GM19023 (cell line): ENCODE results near the gene AMER2.

ENCODE experiments used
- ATAC-seq: cut with Tn5 transposase; IDR thresholded peaks from one replicate; pipeline ENCODE4 v1.9.1; 2021; ENCODE audit warnings: mild to moderate bottlenecking, moderate library complexity; ENCODE audit not compliant: unreplicated experiment

Gene AMER2

GRCh38 chr13:25153736-25154135, 18.4 kb downstream of the AMER2 start:
- no peak for ATAC-seq

DNA sequence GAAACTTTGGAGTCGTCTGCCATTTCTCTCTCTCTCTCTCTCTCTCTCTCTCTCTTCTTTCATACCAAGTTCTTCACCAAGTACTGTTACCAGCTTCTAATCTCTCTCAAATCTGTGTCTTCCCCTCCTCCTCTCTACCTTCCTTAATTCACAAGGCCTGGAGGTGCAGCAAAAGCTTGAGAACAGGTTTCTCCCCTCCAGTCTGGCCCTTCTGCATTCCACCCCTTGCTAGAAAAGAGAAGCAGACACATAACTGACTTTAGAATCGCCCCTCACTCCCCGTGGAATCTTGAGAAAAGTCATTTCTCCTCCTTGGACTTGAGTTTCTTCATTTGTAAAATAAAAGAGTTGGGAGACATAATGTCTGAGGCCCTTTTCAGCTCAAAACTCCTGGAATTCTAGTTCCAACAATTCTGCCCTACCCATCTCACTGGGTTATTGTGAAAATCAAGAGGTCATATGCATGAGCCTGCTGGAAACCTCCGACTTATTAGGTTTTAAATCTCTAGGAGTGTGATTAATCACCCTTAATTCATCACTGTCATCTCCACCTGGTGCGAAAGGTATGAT, 20.4 kb downstream of the AMER2 start:
- no peak for ATAC-seq

DNA sequence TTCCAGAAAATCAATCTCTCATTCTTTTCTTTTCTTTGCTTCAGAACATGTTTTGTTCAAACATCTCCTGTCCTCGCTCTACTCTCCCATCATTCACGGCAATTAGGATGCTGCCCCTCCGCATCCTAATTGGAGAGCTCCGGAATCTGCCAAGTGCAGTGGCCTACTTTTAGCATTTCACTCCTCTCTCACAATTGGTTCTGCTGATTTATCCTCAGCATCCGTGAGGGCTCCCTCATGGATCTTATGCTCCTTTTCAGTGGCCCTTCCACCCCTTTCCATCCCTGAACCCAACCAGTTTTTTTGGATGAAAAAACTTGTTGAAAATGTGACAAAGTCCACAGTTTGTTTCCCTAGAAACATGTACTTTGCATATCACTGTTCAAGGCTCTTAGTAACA, 22.4 kb downstream of the AMER2 start:
- ATAC-seq: no peak

- no peak for ATAC-seq
These were observed 23.7 kb downstream of the AMER2 start for GRCh38 chr13:25148402-25148771.

DNA sequence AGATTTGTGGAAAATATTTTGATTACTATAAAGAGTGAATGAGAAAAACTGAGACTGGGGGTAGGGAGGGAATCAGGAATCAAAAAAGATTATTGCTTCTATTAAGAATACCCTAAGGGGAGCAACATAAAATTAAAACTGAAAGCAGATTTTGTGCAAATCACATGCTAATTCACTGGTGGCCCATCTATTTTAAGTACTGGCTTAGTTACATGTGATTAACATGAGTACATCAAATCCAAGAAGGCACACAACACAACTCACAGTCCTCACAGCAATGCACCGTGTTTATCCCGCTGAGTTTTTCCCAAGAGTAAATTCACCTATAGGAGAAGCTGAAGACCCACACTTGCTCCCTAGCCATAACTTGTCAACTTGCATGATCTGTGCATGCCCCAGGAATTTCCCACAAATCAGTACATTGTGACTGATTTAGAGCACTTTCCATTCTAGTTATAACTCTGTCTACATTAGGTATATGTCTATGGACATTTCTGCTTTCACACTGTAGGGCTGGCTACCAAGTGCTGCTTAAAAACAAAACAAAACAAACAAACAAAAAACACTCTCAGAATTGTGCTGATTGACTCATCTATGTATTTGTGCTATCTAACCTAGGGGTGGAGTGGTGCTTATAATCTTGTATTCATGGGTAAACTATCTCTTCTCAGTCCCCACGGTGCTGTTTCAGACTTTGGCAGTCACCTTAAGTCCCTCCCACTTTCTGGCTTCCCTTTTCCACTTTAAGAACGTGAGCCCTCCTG, 24.3 kb downstream of the AMER2 start:
- ATAC-seq: peak; percentile 79

DNA sequence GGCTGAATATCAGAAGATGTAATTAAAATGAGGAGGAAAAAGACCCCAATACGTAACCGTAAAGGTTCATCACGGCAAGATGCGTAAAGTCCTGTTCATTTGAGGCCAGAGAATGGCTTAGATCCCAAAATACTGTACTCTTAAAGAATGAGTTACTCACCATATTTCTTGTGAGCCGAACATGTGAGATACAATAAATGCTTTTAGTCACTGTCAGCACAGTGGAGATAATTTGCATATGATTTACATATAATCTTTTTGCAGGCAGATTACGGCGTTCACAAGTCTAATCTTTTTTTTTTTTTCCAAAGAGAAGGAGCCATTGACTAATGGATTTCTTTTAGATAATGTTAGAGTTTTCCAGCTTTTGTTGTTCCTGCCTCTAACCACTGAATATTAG, 28.4 kb downstream of the AMER2 start:
- no peak for ATAC-seq

- ATAC-seq: no peak
These were observed 31.0 kb downstream of the AMER2 start for GRCh38 chr13:25141042-25141441.

GRCh38 chr13:25137788-25138115, 34.3 kb downstream of the AMER2 start:
- ATAC-seq: no peak

GRCh38 chr13:25136880-25137787, 35.0 kb downstream of the AMER2 start:
- no peak for ATAC-seq

DNA sequence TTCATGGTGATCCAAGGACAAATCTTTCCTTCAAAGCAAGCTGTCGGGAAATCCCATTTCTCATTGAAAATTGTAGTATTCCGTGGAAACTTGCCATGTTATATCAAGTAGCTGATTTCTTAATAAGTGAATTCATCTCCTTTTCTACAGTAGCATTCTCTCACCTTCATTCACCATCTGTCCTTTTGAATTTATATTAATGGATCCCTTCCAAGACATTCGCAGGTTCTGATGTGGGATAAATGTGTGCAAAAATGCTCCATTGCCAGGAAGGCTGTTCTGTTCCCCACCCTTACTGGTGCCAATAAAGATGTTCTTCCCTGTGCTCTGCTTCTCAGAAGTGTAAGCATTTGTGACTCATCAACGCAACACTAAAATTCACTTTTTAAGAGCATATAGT, 36.2 kb downstream of the AMER2 start:
- no peak for ATAC-seq

DNA sequence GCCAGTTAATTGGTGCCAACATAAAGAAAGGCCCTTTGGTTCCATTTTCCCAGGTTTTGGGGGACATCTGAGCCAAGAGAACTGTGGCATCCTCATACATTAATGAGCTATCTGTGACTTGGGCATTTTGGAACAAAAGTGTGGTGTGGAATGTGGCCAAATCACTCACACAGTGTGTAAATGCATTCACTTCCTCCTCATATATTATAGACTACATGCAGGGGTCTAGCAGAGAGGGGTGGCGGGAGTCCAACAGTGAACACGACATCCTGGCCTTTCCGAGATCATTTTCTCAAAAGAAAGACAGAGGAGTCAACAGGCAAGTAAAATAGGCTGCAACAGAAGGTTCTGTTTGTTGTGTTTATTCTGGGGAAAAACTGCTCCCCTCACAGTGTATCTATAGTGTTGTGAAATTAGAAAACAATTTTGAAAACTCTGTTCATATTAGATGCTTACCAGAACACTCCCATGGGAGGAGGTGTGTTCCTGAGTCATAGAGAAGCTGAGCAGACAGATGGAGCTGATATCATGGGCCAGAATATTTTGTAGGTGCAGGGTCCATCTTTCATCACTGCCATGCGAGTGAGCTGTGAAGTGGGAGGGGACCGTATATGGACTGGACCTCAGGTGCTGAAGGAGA, 39.2 kb downstream of the AMER2 start:
- no peak for ATAC-seq

DNA sequence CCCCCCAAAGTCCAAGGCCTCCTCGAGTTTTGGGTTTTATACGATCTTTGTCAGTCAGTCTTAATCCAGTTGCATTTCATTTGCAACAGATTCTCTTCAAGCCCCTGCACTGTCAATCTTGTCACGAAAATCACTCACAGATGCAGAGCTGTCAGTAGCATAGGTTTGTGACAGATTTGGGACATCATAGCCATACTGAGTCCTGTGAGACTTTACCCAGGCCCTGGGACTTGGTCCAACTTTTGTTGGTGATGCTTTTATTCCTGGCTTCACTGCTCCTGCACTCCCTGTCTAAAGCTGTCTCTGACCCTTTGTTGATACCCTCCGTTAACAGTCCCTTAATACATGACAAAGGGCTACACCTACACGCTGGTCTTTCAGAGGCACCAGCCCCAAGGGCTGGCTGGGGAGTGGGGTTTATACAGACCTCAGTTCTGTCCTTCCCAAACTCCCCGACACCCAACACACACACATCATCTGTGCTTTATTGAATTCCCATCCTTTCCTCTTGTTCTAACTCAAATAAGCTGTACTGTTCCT, 40.1 kb downstream of the AMER2 start:
- ATAC-seq: no peak

DNA sequence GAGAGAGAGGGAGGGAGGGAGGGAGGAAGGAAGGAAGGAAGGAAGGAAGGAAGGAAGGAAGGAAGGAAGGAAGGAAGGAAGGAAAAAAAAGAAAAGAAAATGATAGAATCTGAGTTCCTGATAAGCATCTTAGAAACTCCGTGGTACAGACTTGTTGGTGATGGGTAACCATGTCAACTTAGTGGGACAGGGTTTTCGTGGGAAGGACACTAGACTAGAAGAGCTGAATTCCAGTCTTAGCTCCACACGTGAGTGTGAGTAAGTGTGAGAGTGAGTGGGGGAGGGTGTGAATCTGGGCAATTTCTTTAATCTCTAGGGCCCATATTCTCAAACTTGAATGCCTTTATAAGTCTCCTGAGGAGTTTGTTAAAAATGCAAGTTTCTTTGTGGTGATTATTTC, 41.1 kb downstream of the AMER2 start:
- no peak for ATAC-seq

GRCh38 chr13:25118378-25118905, 53.6 kb downstream of the AMER2 start:
- no peak for ATAC-seq

DNA sequence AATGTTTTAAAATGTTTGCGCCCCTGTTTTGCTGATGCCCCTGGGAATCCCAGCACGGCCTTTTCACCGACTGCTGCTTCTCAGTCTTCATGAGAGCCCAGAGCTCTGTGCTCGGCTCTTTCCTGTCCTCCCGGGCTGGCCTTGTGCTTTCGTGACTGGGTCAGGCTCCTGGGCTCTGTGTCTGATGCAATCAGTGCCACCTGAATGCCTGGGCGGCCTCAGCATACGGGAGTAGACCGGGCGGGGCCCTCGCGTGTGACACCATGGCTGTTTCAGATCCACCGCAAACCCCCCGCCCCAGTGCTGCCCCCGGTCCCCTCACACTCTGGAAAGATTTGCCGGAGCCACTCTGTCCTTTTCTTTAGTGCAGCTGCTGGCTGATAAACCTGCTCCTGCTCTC, 54.8 kb downstream of the AMER2 start:
- ATAC-seq: no peak

- ATAC-seq: no peak
These were observed 56.0 kb downstream of the AMER2 start for GRCh38 chr13:25116044-25116443.

GRCh38 chr13:25114220-25114619, 57.9 kb downstream of the AMER2 start:
- peak; percentile 87 for ATAC-seq

- ATAC-seq: no peak
These were observed 59.3 kb downstream of the AMER2 start for GRCh38 chr13:25112695-25113255.
